Bronchial epithelial cell (primary cell): ENCODE measurements around the gene PCCA. TPM values are rescaled to one million over a fixed set of nuclear protein-coding genes. Genes with fewer than 3 reads are reported as not detected.

Experiments
- DNase-seq: peaks from one replicate; pipeline ENCODE4 v3.0.0-alpha.2; 2010; ENCODE audit warnings: low read depth
- FAIRE-seq: peaks from 2 replicates; lab custom pipeline; 2011; peaks lifted over from hg19 to GRCh38; lab: Jason Lieb, UNC
- H3K27me3 ChIP-seq: 2 replicates; pipeline ENCODE4 v1.5.1; 2011; ENCODE audit warnings: low read length; ENCODE audit not compliant: control insufficient read depth, insufficient read depth
- H3K36me3 ChIP-seq: 2 replicates; pipeline ENCODE4 v1.5.1; 2011; ENCODE audit warnings: low read length; ENCODE audit not compliant: control insufficient read depth, insufficient read depth
- H3K4me3 ChIP-seq: 2 replicates; pipeline ENCODE4 v1.5.1; 2011; ENCODE audit warnings: mild to moderate bottlenecking, low read depth, low read length, control low read depth
- CTCF ChIP-seq: IDR thresholded peaks from 2 replicates; pipeline ENCODE4 v1.5.1; 2011; ENCODE audit warnings: mild to moderate bottlenecking, moderate library complexity, low read length, control low read depth, inconsistent platforms; ENCODE audit not compliant: insufficient read depth, severe bottlenecking
- total RNA-seq: library from RNA; depleted of rRNA; stranded (reverse); fragments of >200 nt; gene quantifications from 2 replicates; pipeline ENCODE4 v1.2.1, GENCODE V29; 2014

The PCCA gene
- total RNA-seq, 1 donor from 2014 or later = 27.1 TPM

DNA sequence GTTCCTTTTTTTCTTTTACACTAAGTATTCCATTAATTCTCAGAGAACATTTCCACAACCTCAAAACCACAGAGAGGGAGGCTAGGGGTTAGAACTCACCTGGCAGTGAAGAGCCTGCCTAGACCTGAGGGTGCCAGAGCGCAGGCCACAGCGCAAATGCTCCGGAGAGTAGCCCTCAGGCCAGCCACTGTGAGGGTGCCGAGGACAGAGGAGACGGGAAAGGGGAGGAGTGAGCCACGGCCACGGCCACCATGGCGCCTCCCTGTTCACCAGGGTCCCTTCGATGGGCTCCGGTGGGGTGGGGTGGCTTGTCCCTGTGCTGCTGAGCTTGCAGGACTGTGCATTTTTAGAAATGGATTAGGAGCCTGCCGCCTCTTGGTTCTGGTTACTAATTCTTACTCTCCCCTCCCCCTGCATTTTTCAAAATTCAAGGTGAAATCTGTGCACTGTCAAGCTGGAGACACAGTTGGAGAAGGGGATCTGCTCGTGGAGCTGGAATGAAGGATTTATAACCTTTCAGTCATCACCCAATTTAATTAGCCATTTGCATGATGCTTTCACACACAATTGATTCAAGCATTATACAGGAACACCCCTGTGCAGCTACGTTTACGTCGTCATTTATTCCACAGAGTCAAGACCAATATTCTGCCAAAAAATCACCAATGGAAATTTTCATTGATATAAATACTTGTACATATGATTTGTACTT is 440.9 kb downstream of the PCCA start:
- Histone ChIP-seq H3K4me3 (no peak overlapping the region), H3K27me3 (no peaks in the 10 kb centered on the region), H3K36me3 (no peaks in the 10 kb centered on the region)
- FAIRE-seq (no peak), DNase-seq (no peak)
- no peak for TF ChIP-seq CTCF

DNA sequence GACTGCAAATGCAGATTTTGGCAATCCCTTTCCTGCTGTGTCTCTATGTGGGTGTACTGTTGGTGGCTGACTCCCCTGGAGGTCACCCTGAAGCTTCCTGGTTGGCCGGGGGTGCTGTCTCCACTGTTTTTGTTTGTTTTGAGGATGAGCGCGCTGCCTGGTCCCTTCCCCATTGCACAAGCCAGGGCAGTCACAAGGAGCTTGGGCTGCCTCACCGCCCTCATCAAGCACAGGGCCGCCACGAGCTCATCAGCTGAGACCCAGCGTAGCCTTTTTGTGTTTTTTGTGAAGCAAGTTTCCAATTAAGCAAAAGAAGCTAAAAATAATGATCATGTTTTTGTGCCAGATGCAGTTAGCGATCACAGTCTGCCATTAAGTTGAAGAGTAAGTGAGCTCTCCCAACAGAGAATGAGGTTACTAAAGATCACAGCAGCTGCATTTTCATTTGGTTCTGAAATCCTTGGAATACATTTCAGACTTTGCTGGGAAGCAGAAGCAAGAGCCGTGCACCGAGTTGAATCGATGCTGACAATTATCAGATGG is 441.8 kb downstream of the PCCA start:
- Histone ChIP-seq H3K4me3 (no peak overlapping the region), H3K36me3 (no peaks in the 10 kb centered on the region), H3K27me3 (no peaks in the 10 kb centered on the region)
- DNase-seq (no peak), FAIRE-seq (no peak)
- TF ChIP-seq CTCF = no peak

DNA sequence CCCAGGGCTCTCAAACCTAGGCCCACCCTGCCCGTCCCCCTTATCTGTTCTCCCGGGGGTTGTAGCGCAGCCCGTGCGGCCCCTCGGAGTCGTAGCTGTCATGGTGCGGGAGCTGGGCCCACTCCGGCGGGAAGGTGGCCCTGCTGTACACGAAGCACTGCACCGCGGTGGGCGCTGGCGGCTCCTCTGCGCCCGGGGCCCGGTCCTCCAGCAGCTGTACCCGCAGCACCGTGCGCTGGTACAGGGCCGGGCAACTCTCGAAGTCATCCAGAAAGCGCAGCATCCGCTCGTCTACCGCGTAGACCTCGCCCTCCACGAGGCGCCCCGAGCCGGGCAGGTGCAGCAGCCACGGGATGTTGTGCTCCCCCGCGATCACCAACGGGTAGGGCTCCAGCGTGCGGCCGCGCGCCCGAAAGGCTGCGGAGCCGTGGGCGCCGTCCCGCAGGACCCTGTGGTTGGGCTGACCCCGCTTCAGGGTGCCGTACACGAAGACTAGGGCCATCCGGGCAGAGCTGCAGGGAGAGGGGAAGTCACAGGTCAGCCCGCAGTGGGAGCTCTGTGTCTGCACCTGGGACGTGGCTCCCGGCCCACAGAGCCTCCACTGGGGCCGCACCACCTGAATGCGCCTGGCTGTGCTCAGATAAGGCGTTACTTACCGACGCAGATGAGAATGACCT is 443.3 kb downstream of the PCCA start:
- Histone ChIP-seq H3K4me3 (no peak overlapping the region), H3K27me3 (no peaks in the 10 kb centered on the region), H3K36me3 (no peaks in the 10 kb centered on the region)
- no peak for FAIRE-seq
- no peak for DNase-seq
- no peak for TF ChIP-seq CTCF

DNA sequence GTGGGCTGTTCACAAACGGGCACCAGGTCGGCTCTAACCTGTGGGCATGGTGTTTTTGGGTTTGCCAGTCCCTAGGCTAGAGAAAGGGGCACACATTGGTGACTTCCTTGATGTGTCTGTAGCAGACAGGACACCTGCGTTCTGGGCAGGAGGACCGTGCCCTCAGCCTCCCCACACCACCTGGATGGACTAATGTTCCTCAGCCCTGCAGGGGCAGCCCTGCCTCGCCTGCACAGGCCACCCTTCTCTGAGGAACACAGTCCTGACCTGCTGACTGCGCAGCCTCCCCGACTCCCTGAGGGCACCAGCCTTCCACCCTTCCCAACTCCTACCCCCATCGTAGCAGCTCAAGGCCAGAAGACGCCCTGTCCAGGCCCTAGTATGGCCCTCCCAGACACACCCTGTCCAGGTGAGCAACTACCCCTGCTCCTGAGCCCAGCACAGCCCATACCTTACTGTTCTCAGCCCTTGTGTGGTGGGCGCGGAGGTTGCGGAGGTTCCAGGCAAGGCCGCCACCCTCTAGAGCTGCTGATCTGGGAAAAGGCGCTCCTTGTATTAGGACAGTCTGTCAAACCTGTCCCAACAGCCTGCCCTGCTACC is 444.0 kb downstream of the PCCA start:
- H3K36me3 ChIP-seq = no peaks in the 10 kb centered on the region

DNA sequence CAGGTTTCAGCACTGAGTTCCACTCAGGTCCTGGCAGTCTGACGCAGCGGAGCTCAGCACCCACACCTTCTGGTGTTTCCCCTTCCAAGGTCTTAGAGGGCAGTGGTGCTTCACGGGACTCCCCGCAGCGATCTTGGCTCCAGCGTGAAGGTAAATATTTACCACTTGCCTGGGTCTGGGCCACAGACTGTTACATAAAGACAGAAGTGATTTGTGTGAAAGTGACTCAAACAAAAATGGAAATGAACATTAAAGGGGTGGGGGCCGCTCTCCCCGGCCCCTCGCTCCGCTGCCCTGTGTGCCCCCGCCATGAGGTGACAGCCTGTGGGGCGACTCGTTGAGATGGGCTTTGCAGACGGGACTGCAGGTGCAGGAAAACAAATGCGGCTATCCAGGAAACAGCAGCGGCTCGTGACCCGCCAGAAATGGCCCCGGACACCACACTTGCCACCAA is 444.7 kb downstream of the PCCA start:
- FAIRE-seq = no peak
- H3K36me3 ChIP-seq = no peaks in the 10 kb centered on the region
- H3K27me3 ChIP-seq = no peaks in the 10 kb centered on the region
- no peak for TF ChIP-seq CTCF
- no peak for DNase-seq
- no peak overlapping the region for H3K4me3 ChIP-seq

More for the DNA sequence above, 444.0 kb downstream of the PCCA start:
- no peak overlapping the region for H3K4me3 ChIP-seq
- TF ChIP-seq CTCF = no peak
- no peaks in the 10 kb centered on the region for H3K27me3 ChIP-seq
- DNase-seq = no peak
- no peak for FAIRE-seq
